Measurements from ENCODE around the gene CA12. TPM values are rescaled to one million over a fixed set of nuclear protein-coding genes. Genes with fewer than 3 reads are reported as not detected.

Gene CA12
- total RNA-seq = 1.6 TPM

DNA sequence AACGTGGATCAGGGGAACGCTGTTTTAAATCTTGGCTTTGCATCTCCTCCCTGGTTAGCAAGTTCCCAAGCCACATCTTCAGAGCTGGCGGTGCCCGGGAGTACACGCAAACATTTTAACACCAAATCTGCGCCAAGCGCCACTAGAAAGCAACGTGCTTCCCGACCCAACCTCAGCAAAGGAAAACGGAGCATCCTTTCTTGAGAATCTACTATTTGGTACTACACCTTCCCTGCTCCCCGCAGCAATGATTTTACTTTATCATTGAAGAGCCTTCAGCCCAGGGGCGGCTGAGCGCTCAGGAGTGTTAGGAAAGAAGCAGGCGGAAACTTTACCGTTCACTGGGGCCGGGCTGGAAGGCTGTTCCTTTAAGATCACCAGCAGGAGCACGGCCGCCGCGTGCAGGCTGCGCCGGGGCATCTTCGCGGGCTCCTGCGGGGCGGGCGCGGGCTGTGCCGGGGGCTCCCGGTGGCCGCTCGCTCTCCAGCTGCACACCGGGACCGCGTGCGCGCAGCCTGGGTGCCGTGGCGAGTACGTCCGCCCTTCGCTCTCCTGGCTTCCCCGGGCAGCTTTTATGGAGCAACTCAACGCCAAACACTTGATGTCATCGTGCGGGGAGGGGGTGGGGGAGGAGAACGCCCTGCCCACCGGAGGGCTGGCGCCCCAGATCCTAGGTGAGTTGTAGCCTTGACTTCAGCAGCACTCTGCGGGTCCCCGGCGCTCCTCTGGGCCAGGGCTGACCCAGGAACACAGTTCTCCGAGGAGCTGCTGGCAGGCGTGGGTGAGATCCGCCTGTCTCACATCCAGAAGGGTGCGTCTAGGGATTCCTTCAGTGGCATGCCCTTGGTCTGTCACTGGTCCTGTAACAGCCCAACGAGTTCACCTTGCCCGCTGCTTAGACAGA, at the start of gene CA12:
TSS of gene CA12 (minus strand) at position 546 of the 904 bp plus-strand sequence. CDS start at position 420, 126 bp downstream.
- H3K4me1 ChIP-seq (ENCODE audit: control insufficient read depth in 3 of 3, insufficient read depth in 3 of 3, low read length in 3 of 3) = peaks cover 10 to 15% (median 10%) of the 10 kb centered on the region in 3 donors
- H3K27ac ChIP-seq (ENCODE audit: low read depth, low read length) = no peak within 1 kb of the TSS
- no peaks in the 10 kb centered on the region for H3K36me3 ChIP-seq (ENCODE audit: control insufficient read depth in 3 of 3, insufficient read depth in 3 of 3, low read length in 3 of 3)
- no peaks in the 10 kb centered on the region for H3K9me3 ChIP-seq (ENCODE audit: control insufficient read depth in 3 of 3, low read length in 3 of 3)
- peak within 1 kb of the TSS; percentile 33 to 56 (median 47) for H3K9ac ChIP-seq (ENCODE audit: low read depth in 1 of 3, low read length in 3 of 3)
- peaks cover 30 to 38% (median 31%) of the 10 kb centered on the region in 3 donors for H3K27me3 ChIP-seq (ENCODE audit: control insufficient read depth in 3 of 3, insufficient read depth in 3 of 3, low read length in 3 of 3)
- H3K4me3 ChIP-seq (ENCODE audit: low read length in 3 of 3) = peak within 1 kb of the TSS; percentile 57 to 70 (median 65)

DNA sequence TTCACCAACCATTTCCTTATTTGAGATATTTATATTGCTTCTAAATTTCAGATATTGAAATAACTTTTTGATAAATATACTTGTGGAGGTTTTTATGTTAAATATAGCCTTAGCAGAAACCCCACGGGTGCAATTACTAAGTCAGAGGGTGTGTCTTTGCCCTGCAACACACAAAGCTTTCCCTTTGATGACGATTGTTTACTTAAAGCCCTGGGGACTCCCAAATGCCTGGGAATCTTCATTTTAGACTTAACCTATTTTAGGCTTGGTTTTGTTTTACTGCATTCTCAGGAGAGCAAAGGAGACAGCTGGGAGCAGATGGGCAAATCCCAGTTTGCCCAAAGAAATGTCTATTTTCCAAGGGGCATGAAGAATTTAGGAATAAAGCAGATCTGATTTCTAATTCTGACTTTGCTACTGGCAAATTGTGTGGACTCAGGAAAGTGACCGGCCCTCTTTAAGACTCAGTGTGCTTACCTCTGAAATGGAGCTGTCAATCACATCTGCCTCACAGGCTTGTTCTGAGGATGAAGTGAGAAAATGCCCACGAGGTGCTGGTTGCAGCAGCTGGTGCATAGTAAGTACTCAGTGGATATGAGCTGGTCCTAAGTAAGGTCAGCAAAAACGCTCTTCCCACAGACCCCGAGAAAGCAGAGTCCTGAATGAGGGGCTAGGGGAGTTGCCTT, 49.3 kb upstream of the CA12 start:
- Histone ChIP-seq H3K36me3 (ENCODE audit: control insufficient read depth in 3 of 3, insufficient read depth in 3 of 3, low read length in 3 of 3) (no peaks in the 10 kb centered on the region), H3K9ac (ENCODE audit: low read depth in 1 of 3, low read length in 3 of 3) (no peak overlapping the region), H3K9me3 (ENCODE audit: control insufficient read depth in 3 of 3, low read length in 3 of 3) (no peaks in the 10 kb centered on the region), H3K27me3 (ENCODE audit: control insufficient read depth in 3 of 3, insufficient read depth in 3 of 3, low read length in 3 of 3) (no peaks in the 10 kb centered on the region), H3K4me3 (ENCODE audit: low read length in 3 of 3) (no peak overlapping the region), H3K27ac (ENCODE audit: low read depth, low read length) (no peak overlapping the region), H3K4me1 (ENCODE audit: control insufficient read depth in 3 of 3, insufficient read depth in 3 of 3, low read length in 3 of 3) (peaks cover 0 to 3% (median 0%) of the 10 kb centered on the region in 3 donors)

DNA sequence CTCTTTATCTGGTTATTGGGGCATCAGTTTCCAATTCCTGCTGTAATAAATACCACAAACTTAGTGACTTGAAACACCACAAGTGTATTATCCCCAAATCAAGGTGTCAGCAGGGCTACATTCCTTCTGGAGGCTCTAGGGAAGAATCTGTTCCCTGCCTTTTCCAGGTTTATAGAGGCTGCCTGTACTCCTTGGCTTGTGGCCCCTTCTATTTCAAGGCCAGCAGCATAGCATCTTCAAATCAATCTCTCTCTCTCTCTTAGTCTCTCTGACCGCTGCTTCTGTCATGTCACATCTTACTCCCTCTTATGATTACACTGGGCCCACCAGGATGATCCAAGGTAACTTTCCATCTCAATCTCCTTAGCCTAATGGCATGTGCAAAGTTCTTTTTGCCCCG, 44.9 kb upstream of the CA12 start:
- H3K27ac ChIP-seq (ENCODE audit: low read depth, low read length) = no peak overlapping the region
- H3K4me3 ChIP-seq (ENCODE audit: low read length in 3 of 3) = no peak overlapping the region
- no peaks in the 10 kb centered on the region for H3K36me3 ChIP-seq (ENCODE audit: control insufficient read depth in 3 of 3, insufficient read depth in 3 of 3, low read length in 3 of 3)
- H3K9me3 ChIP-seq (ENCODE audit: control insufficient read depth in 3 of 3, low read length in 3 of 3) = no peaks in the 10 kb centered on the region
- H3K4me1 ChIP-seq (ENCODE audit: control insufficient read depth in 3 of 3, insufficient read depth in 3 of 3, low read length in 3 of 3) = no peaks in the 10 kb centered on the region
- no peak overlapping the region for H3K9ac ChIP-seq (ENCODE audit: low read depth in 1 of 3, low read length in 3 of 3)
- no peaks in the 10 kb centered on the region for H3K27me3 ChIP-seq (ENCODE audit: control insufficient read depth in 3 of 3, insufficient read depth in 3 of 3, low read length in 3 of 3)

DNA sequence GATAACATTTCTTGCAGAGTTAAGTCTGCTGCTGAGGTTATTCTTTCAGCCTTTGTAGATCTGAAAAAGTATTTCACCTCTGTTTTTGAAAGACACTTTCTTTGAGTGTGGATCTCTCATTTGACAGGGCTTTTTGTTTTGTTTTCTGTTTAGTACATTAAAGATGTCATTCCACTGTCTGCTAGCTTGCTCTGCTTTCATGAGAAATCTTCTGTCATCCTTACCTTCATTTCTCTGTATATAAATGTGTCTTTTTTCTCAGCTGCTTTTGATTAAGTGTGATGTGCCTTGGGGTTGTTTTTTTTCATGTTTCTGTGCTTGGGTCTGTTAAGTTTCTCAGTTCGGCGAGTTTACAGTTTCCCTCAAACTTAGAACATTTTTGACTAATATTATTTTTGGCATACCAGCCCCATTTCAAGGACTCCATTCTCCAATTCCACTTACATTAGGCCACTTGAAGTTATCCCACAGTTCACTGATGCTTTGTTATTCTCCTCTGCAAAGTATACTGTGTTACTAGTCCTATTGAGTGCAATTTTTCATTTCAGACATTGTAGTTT, 43.9 kb upstream of the CA12 start:
- Histone ChIP-seq H3K9me3 (ENCODE audit: control insufficient read depth in 3 of 3, low read length in 3 of 3) (no peaks in the 10 kb centered on the region), H3K4me3 (ENCODE audit: low read length in 3 of 3) (no peak overlapping the region), H3K9ac (ENCODE audit: low read depth in 1 of 3, low read length in 3 of 3) (no peak overlapping the region), H3K36me3 (ENCODE audit: control insufficient read depth in 3 of 3, insufficient read depth in 3 of 3, low read length in 3 of 3) (no peaks in the 10 kb centered on the region), H3K27ac (ENCODE audit: low read depth, low read length) (no peak overlapping the region), H3K27me3 (ENCODE audit: control insufficient read depth in 3 of 3, insufficient read depth in 3 of 3, low read length in 3 of 3) (no peaks in the 10 kb centered on the region), H3K4me1 (ENCODE audit: control insufficient read depth in 3 of 3, insufficient read depth in 3 of 3, low read length in 3 of 3) (no peaks in the 10 kb centered on the region)

DNA sequence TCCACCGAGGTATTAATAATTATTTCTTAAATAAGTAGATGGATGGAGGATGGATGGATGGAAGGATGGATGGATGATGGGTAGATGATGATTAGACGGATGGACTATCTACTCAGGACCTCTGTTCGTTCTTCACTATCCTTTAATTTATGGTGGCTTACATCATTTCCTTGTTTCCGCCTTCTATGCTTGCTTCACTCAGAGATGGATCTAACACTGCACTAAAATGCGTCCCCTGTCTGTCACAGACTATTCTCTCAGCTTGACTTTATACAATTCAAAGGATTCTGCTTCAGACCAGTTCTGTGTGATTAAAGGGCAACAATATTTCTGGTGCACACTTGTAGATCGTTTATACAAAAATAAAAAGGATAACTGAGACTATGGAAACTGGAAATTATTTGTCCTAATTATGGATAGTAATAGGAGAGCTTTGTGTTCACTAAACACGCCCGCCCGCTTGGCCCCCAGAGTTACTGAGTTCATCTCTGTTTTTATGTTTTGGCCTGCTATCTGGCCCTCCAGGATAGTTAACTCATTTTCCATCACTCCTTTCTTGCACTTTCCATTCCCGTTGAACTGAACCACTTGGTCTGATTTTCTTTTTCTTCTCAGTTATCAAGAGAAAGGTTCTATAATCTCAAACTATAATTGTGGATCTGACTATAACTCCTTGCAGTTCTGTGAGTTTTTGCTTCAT, 41.4 kb upstream of the CA12 start:
- no peaks in the 10 kb centered on the region for H3K9me3 ChIP-seq (ENCODE audit: control insufficient read depth in 3 of 3, low read length in 3 of 3)
- H3K4me1 ChIP-seq (ENCODE audit: control insufficient read depth in 3 of 3, insufficient read depth in 3 of 3, low read length in 3 of 3) = no peaks in the 10 kb centered on the region
- no peaks in the 10 kb centered on the region for H3K36me3 ChIP-seq (ENCODE audit: control insufficient read depth in 3 of 3, insufficient read depth in 3 of 3, low read length in 3 of 3)
- H3K27me3 ChIP-seq (ENCODE audit: control insufficient read depth in 3 of 3, insufficient read depth in 3 of 3, low read length in 3 of 3) = no peaks in the 10 kb centered on the region
- H3K27ac ChIP-seq (ENCODE audit: low read depth, low read length) = no peak overlapping the region
- H3K9ac ChIP-seq (ENCODE audit: low read depth in 1 of 3, low read length in 3 of 3) = no peak overlapping the region
- H3K4me3 ChIP-seq (ENCODE audit: low read length in 3 of 3) = no peak overlapping the region

DNA sequence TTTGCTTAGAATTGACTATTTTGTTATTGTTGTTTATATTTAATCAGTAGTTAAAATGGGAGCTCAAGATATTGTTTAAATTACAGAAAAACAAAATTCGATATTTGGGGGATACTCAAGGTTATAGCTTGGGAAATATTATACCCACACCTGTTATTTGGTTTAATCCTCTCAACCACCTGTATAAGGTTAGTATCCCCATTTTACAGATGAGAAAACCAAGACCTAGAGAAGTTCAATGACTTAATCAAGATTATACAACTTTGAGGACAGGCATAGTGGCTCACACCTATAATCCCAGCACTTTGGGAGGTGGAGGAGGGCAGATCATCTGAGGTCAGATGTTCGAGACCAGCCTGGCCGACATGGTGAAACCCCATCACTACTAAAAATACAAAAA, 39.8 kb upstream of the CA12 start:
- Histone ChIP-seq H3K27ac (ENCODE audit: low read depth, low read length) (no peak overlapping the region), H3K36me3 (ENCODE audit: control insufficient read depth in 3 of 3, insufficient read depth in 3 of 3, low read length in 3 of 3) (no peaks in the 10 kb centered on the region)

DNA sequence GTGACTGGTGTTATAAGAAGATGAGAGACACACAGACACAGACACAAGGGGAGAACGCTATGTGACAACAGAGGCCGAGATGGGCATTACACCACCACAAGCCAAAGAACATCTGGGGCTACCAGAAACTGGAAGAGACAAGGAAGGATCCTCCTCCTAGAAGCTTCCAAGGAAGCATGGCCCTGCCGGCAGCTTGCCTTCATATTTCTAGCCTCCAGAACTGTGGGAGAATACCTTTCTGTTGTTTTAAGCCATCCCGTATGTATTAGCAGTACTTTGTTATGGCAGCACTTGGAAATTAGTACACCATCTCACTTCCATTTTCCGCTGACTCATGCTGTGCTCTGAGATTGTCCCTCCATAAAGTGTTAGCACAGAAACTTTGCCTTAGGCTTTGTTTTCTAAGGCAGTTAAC, 38.7 kb upstream of the CA12 start:
- Histone ChIP-seq H3K27ac (ENCODE audit: low read depth, low read length) (no peak overlapping the region), H3K27me3 (ENCODE audit: control insufficient read depth in 3 of 3, insufficient read depth in 3 of 3, low read length in 3 of 3) (no peaks in the 10 kb centered on the region), H3K9ac (ENCODE audit: low read depth in 1 of 3, low read length in 3 of 3) (no peak overlapping the region), H3K4me1 (ENCODE audit: control insufficient read depth in 3 of 3, insufficient read depth in 3 of 3, low read length in 3 of 3) (no peaks in the 10 kb centered on the region), H3K36me3 (ENCODE audit: control insufficient read depth in 3 of 3, insufficient read depth in 3 of 3, low read length in 3 of 3) (no peaks in the 10 kb centered on the region), H3K4me3 (ENCODE audit: low read length in 3 of 3) (no peak overlapping the region), H3K9me3 (ENCODE audit: control insufficient read depth in 3 of 3, low read length in 3 of 3) (no peaks in the 10 kb centered on the region)

More for the DNA sequence above, 39.8 kb upstream of the CA12 start:
- no peak overlapping the region for H3K4me3 ChIP-seq (ENCODE audit: low read length in 3 of 3)
- no peaks in the 10 kb centered on the region for H3K27me3 ChIP-seq (ENCODE audit: control insufficient read depth in 3 of 3, insufficient read depth in 3 of 3, low read length in 3 of 3)
- no peaks in the 10 kb centered on the region for H3K4me1 ChIP-seq (ENCODE audit: control insufficient read depth in 3 of 3, insufficient read depth in 3 of 3, low read length in 3 of 3)
- no peaks in the 10 kb centered on the region for H3K9me3 ChIP-seq (ENCODE audit: control insufficient read depth in 3 of 3, low read length in 3 of 3)
- no peak overlapping the region for H3K9ac ChIP-seq (ENCODE audit: low read depth in 1 of 3, low read length in 3 of 3)

DNA sequence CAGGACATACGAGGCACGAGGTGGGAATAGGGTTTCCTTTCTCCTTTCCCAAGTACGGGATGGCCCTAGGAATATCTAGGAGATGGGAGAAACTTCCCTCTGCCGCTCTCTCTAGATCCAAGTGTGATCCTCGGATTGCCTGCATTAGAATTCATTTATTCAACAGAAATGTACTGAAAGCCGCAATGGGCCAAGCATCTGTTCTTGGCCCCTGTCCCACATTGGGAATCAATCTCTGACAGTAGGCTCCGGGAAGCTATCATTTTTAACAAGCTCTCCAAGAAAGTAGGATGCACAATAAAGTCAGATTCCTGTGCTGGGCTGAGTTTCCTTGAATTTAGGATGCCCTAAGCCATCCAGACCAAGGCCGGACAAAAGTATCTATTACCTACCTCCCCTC, 37.2 kb upstream of the CA12 start:
- H3K4me1 ChIP-seq (ENCODE audit: control insufficient read depth in 3 of 3, insufficient read depth in 3 of 3, low read length in 3 of 3) = no peaks in the 10 kb centered on the region
- no peaks in the 10 kb centered on the region for H3K36me3 ChIP-seq (ENCODE audit: control insufficient read depth in 3 of 3, insufficient read depth in 3 of 3, low read length in 3 of 3)
- no peaks in the 10 kb centered on the region for H3K27me3 ChIP-seq (ENCODE audit: control insufficient read depth in 3 of 3, insufficient read depth in 3 of 3, low read length in 3 of 3)
- H3K27ac ChIP-seq (ENCODE audit: low read depth, low read length) = no peak overlapping the region
- H3K4me3 ChIP-seq (ENCODE audit: low read length in 3 of 3) = no peak overlapping the region
- H3K9me3 ChIP-seq (ENCODE audit: control insufficient read depth in 3 of 3, low read length in 3 of 3) = no peaks in the 10 kb centered on the region
- H3K9ac ChIP-seq (ENCODE audit: low read depth in 1 of 3, low read length in 3 of 3) = no peak overlapping the region

DNA sequence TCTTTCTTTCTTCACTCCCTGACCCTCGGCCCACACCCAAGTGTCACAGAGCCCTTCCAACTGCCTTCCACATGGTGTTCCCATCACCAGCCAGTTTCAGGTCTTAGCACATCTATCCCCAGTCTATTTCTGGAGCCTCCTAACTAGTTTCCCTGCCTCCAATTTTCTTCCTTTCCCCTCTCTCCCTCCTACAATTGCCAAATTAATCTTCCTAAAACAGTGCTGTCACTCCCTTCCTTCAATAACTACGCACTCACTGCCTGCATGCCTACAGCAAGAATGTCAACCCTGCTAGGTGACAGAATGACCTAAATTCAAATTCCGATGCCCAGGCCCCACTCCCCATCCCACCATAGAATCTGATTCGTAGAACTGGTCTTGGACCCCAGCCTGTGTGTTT, 36.1 kb upstream of the CA12 start:
- H3K4me1 ChIP-seq (ENCODE audit: control insufficient read depth in 3 of 3, insufficient read depth in 3 of 3, low read length in 3 of 3) = no peaks in the 10 kb centered on the region
- H3K4me3 ChIP-seq (ENCODE audit: low read length in 3 of 3) = no peak overlapping the region
- H3K27ac ChIP-seq (ENCODE audit: low read depth, low read length) = no peak overlapping the region
- H3K36me3 ChIP-seq (ENCODE audit: control insufficient read depth in 3 of 3, insufficient read depth in 3 of 3, low read length in 3 of 3) = no peaks in the 10 kb centered on the region
- H3K27me3 ChIP-seq (ENCODE audit: control insufficient read depth in 3 of 3, insufficient read depth in 3 of 3, low read length in 3 of 3) = no peaks in the 10 kb centered on the region
- no peak overlapping the region for H3K9ac ChIP-seq (ENCODE audit: low read depth in 1 of 3, low read length in 3 of 3)
- H3K9me3 ChIP-seq (ENCODE audit: control insufficient read depth in 3 of 3, low read length in 3 of 3) = no peaks in the 10 kb centered on the region
